K562 (cell line): ENCODE data around the gene LRCOL1. TPM values are rescaled to one million over a fixed set of nuclear protein-coding genes. Genes with fewer than 3 reads are reported as not detected.

Experiments
- ATAC-seq: fragments of 200-7000 bp; cut with Tn5 transposase; 3 replicates; pipeline ENCODE4 v1.9.1; 2020; ENCODE audit warnings: moderate library complexity
- BruUV-seq: library from RNA; stranded (reverse); fragments of 400-500 nt; replicated peaks from 2 replicates; lab custom pipeline; 2021; lab: Mats Ljungman, UMichigan
- CTCF ChIA-PET: fragments of 300-600 bp; formaldehyde crosslinking; extraction: SDS; loops from one replicate; lab custom pipeline; 2021; ENCODE audit warnings: low intra/inter-chr PET ratio; lab: Yijun Ruan, JAX
- POLR2A ChIA-PET: fragments of 300-600, 350-650 bp; sonication (Branson Sonifier 250); formaldehyde crosslinking; extraction: SDS; loops from one replicate; lab custom pipeline; 2021; ENCODE audit warnings: antibody characterized with exemption, inconsistent platforms; lab: Yijun Ruan, JAX
- DNase-seq, 4 experiments: peaks; one replicate each; pipeline versions ENCODE4 v3.0.0 to v3.0.0-alpha.2; 2011 to 2018; ENCODE audit warnings: low spot score in 3 of 4, mixed read lengths in 3 of 4; ENCODE audit errors: extremely low read depth in 1 of 4
- FAIRE-seq: peaks from 2 replicates; lab custom pipeline; 2011; peaks lifted over from hg19 to GRCh38; lab: Jason Lieb, UNC
- H2AFZ ChIP-seq: 2 replicates; pipeline ENCODE4 v1.6.0; 2011; ENCODE audit warnings: low read depth, low read length, control low read depth, inconsistent platforms
- H3K27ac ChIP-seq: fragments of 200-600 bp; 3 replicates; pipeline ENCODE4 v1.8.0; 2011; ENCODE audit warnings: low read depth, mild to moderate bottlenecking, control low read depth, inconsistent platforms, low read length, moderate library complexity, mixed read lengths; ENCODE audit errors: extremely low read depth
- H3K27me3 ChIP-seq, 2 experiments: fragments of 300-600 bp in 1 of 2; 2 replicates in 1 of 2; 3 replicates in 1 of 2; pipeline versions ENCODE4 v1.6.0 to v1.8.0; 2011; ENCODE audit warnings: inconsistent platforms in 2 of 2, low read length in 2 of 2, mild to moderate bottlenecking in 1 of 2, mixed read lengths in 1 of 2, moderate library complexity in 1 of 2; ENCODE audit not compliant: control insufficient read depth in 2 of 2, insufficient read depth in 2 of 2
- H3K36me3 ChIP-seq: fragments of 300-600 bp; 3 replicates; pipeline ENCODE4 v1.8.0; 2011; ENCODE audit warnings: mild to moderate bottlenecking, low read length, inconsistent platforms; ENCODE audit not compliant: control insufficient read depth, insufficient read depth
- H3K4me1 ChIP-seq, 2 experiments: fragments of 200-600 bp in 1 of 2; replicated peaks in 1 of 2; 2 replicates in 1 of 2; 3 replicates in 1 of 2; pipeline versions ENCODE4 v1.5.1 to v1.8.0; 2011; ENCODE audit warnings: inconsistent platforms in 2 of 2, low read length in 2 of 2, mild to moderate bottlenecking in 1 of 2, mixed read lengths in 1 of 2, moderate library complexity in 1 of 2; ENCODE audit not compliant: control insufficient read depth in 2 of 2, insufficient read depth in 2 of 2
- H3K4me2 ChIP-seq: 2 replicates; pipeline ENCODE4 v1.6.1; 2011; ENCODE audit warnings: low read length, control low read depth, inconsistent platforms, mixed read lengths; ENCODE audit not compliant: insufficient read depth
- H3K4me3 ChIP-seq: fragments of 200-600 bp; sonication (generic), shearing (Covaris generic); 2 replicates; pipeline ENCODE4 v1.5.1; 2016; ENCODE audit warnings: control low read depth, inconsistent platforms
- H3K79me2 ChIP-seq: fragments of 200-600 bp; 3 replicates; pipeline ENCODE4 v1.8.0; 2011; ENCODE audit warnings: low read length, inconsistent platforms; ENCODE audit not compliant: control insufficient read depth, insufficient read depth
- H3K9ac ChIP-seq, 2 experiments: 2 replicates each; pipeline versions ENCODE4 v1.6.0 to v1.6.1; 2011; ENCODE audit warnings: low read depth in 2 of 2, low read length in 2 of 2, control low read depth in 1 of 2, inconsistent platforms in 1 of 2, mild to moderate bottlenecking in 1 of 2, mixed read lengths in 1 of 2; ENCODE audit not compliant: insufficient read depth in 1 of 2
- H3K9me1 ChIP-seq: one replicate; pipeline ENCODE4 v1.6.0; 2011; ENCODE audit warnings: inconsistent platforms, mild to moderate bottlenecking, low read length, moderate library complexity; ENCODE audit not compliant: control insufficient read depth, insufficient read depth
- H3K9me3 ChIP-seq: replicated peaks from 2 replicates; pipeline ENCODE4 v1.5.1; 2011; ENCODE audit warnings: low read depth, low read length, inconsistent platforms; ENCODE audit not compliant: control insufficient read depth, insufficient read depth
- H4K20me1 ChIP-seq: replicated peaks from 2 replicates; pipeline ENCODE4 v1.6.1; 2011; ENCODE audit warnings: low read length, inconsistent platforms, mixed read lengths; ENCODE audit not compliant: control insufficient read depth, insufficient read depth
- BCOR ChIP-seq: fragments of 450-650 bp; IDR thresholded peaks from 2 replicates; pipeline ENCODE4 v1.6.1; 2016
- CBX3 ChIP-seq, 2 experiments: IDR thresholded peaks; 1 replicate in 1 of 2; 2 replicates in 1 of 2; pipeline ENCODE4 v1.6.1; 2012; ENCODE audit warnings: inconsistent platforms in 2 of 2, low read length in 2 of 2, borderline replicate concordance in 1 of 2, control low read depth in 1 of 2
- EZH2 ChIP-seq: IDR thresholded peaks from 2 replicates; pipeline ENCODE4 v1.6.1; 2012; ENCODE audit warnings: low read depth, mild to moderate bottlenecking, inconsistent platforms, low read length, borderline replicate concordance
- HEY1 ChIP-seq: fragments of 250-450 bp; sonication (Bioruptor Pico); IDR thresholded peaks from 2 replicates; pipeline ENCODE4 v1.5.0; 2020; ENCODE audit warnings: mild to moderate bottlenecking, moderate library complexity, borderline replicate concordance
- HSF4 ChIP-seq: fragments of 250-450 bp; sonication (Bioruptor Pico); IDR thresholded peaks from 2 replicates; pipeline ENCODE4 v2.1.2; 2022; ENCODE audit warnings: mild to moderate bottlenecking, moderate library complexity, borderline replicate concordance
- MAFF ChIP-seq: IDR thresholded peaks from 2 replicates; pipeline ENCODE4 v1.6.1; 2012; ENCODE audit warnings: low read length, improper control_type of control experiment
- PURB ChIP-seq: sonication (generic); formaldehyde crosslinking; IDR thresholded peaks from 2 replicates; pipeline ENCODE4 v1.9.0; 2021; ENCODE audit warnings: low read depth, mild to moderate bottlenecking, missing genetic modification reagents
- RBBP5 ChIP-seq: fragments of 200-600 bp; sonication (generic); IDR thresholded peaks from 2 replicates; pipeline ENCODE4 v1.6.1; 2012; ENCODE audit warnings: borderline replicate concordance, mild to moderate bottlenecking, low read length, control low read depth, inconsistent platforms; ENCODE audit not compliant: insufficient read depth, poor library complexity, severe bottlenecking
- SAFB2 ChIP-seq: fragments of 200-400 bp; formaldehyde crosslinking; IDR thresholded peaks from 2 replicates; pipeline ENCODE4 v1.6.1; 2018; ENCODE audit warnings: borderline replicate concordance, low read length, low read depth, moderate library complexity; ENCODE audit not compliant: severe bottlenecking
- SOX6 ChIP-seq: fragments of 450-650 bp; IDR thresholded peaks from 2 replicates; pipeline ENCODE4 v1.6.1; 2014; ENCODE audit warnings: mild to moderate bottlenecking
- ZNF124 ChIP-seq: sonication (generic); formaldehyde crosslinking; IDR thresholded peaks from 2 replicates; pipeline ENCODE4 v1.8.1; 2022; ENCODE audit warnings: missing genetic modification reagents
- ZNF140 ChIP-seq: fragments of 250-450 bp; sonication (Bioruptor Pico); IDR thresholded peaks from 2 replicates; pipeline ENCODE4 v1.8.0; 2021; ENCODE audit warnings: moderate library complexity, mild to moderate bottlenecking, inconsistent platforms
- ZNF197 ChIP-seq: fragments of 200-800 bp; sonication (Bioruptor generic); IDR thresholded peaks from 2 replicates; pipeline ENCODE4 v1.6.1; 2016; ENCODE audit warnings: low read depth, missing genetic modification characterization, missing compliant biosample characterization
- ZNF76 ChIP-seq: fragments of 250-450 bp; sonication (Bioruptor Pico); IDR thresholded peaks from 2 replicates; pipeline ENCODE4 v1.4.0; 2020; ENCODE audit warnings: mild to moderate bottlenecking, moderate library complexity, borderline replicate concordance
- WGBS: fragments of 100-300 bp; shearing (Covaris generic); methylation state at CpG from one replicate; pipeline ENCODE4 v1.1.6; 2016; ENCODE audit warnings: low coverage, mixed read lengths; ENCODE audit not compliant: insufficient coverage; ENCODE audit errors: missing lambda C conversion rate; 5-methylcytosine and 5-hydroxymethylcytosine counted together
- in situ Hi-C: fragments of 300-500 bp; cut with MboI; formaldehyde crosslinking; loops from 4 replicates; pipeline ENCODE4 v1.15.0; 2018; ENCODE audit warnings: inconsistent platforms, mixed read lengths
- intact Hi-C: fragments of 100-400 bp; cut with micrococcal nuclease; formaldehyde crosslinking; loops from 2 replicates; pipeline ENCODE4 v1.14.2; 2022
- polyA plus RNA-seq, 8 experiments: library from polyadenylated mRNA; depleted of rRNA in 4 of 8; stranded (reverse) in 5 of 8; unstranded in 3 of 8; fragments of >200 nt; fragmentation: Nextera tagmentation in 2 of 8; fragmentation: Illumina TruSeq in 1 of 8; extraction: Ambion mirVana in 2 of 8; extraction: Trizol in 1 of 8; gene quantifications; 2 replicates each; pipeline versions ENCODE4 v1.2.1 to v1.2.3, GENCODE V29; 2011 to 2014; ENCODE audit warnings: inconsistent platforms in 1 of 8, missing spikeins in 1 of 8
- total RNA-seq, 7 experiments: library from RNA; depleted of rRNA in 6 of 7; stranded (reverse); fragments of >200 nt in 6 of 7; fragmentation: Illumina TruSeq in 2 of 7; extraction: Trizol in 2 of 7; gene quantifications; 2 replicates each; pipeline versions ENCODE4 v1.2.1 to v1.2.3, GENCODE V29; 2011 to 2021; ENCODE audit warnings: low replicate concordance in 1 of 7

Gene LRCOL1
- total and polyA plus RNA-seq, 9 of the 15 experiments (the other 6 are each of a cell fraction or from before 2014, with no cell fraction given): not detected

- WGBS: 95% methylated on average over 7 of the region's 25 CpGs
- intact Hi-C loops: no loop called here
- no peaks in the 10 kb centered on the region for H3K27me3 ChIP-seq
- H2AFZ ChIP-seq: no peak overlapping the region
- no peak for TF ChIP-seq ZNF140 (CRISPR knock-in tag)
- no peak for TF ChIP-seq SAFB2
- no peak for TF ChIP-seq ZNF76 (CRISPR knock-in tag)
- no peak for TF ChIP-seq EZH2
- TF ChIP-seq MAFF: no peak
- no peak for TF ChIP-seq RBBP5
- no peak for TF ChIP-seq BCOR
- TF ChIP-seq HSF4: no peak
- no peak for TF ChIP-seq ZNF124 (CRISPR knock-in tag)
- TF ChIP-seq PURB (CRISPR knock-in tag): no peak
- no peak for TF ChIP-seq ZNF197 (CRISPR knock-in tag)
- no peak for TF ChIP-seq SOX6
- TF ChIP-seq CBX3 (IDR thresholded peaks at IDR 0.05; ENCODE audit: borderline replicate concordance in 1 of 2, low read length in 2 of 2): no peak
- no peak for TF ChIP-seq HEY1 (CRISPR knock-in tag)
- H3K4me1 ChIP-seq: peaks cover 3 to 50% of the 10 kb centered on the region in 2 experiments; a peak in 2 of 5 replicates
- no TSS peak for BruUV-seq
- H3K9me1 ChIP-seq: peaks cover 3% of the 10 kb centered on the region
- POLR2A ChIA-PET: interaction anchor here (0.6 to 0.9 kb wide), 2 partner anchors 8 to 12 kb away, joined by 3 to 5 read pairs; no protein-coding TSS in a partner anchor
- H3K9ac ChIP-seq: no peak overlapping the region; a peak in 1 of 4 replicates
- CTCF ChIA-PET: no interaction called here
- ATAC-seq: no peak
- no peak for FAIRE-seq
- no peaks in the 10 kb centered on the region for H3K9me3 ChIP-seq
- DNase-seq: no peak
- peaks cover 10% of the 10 kb centered on the region; the same call in 1 of the 2 replicates for H4K20me1 ChIP-seq
- peaks cover 78% of the 10 kb centered on the region; the same call in 2 of the 3 replicates for H3K36me3 ChIP-seq
- no peak overlapping the region for H3K4me3 ChIP-seq
- peaks cover 39% of the 10 kb centered on the region for H3K79me2 ChIP-seq
- no peak overlapping the region for H3K4me2 ChIP-seq
- no peak overlapping the region for H3K27ac ChIP-seq
- in situ Hi-C loops: loop anchor here (10.0 kb wide), 1 partner anchor 872 kb away; no protein-coding TSS in a partner anchor
Measured at GRCh38 chr12:132566516-132567131, 43.8 kb downstream of the LRCOL1 start.
